Esophagus squamous epithelium (tissue), 5 donors: ENCODE results near the gene TMEM129. TPM values are rescaled to one million over a fixed set of nuclear protein-coding genes. Genes with fewer than 3 reads are reported as not detected.

Experiments
- DNase-seq: peaks from one replicate; lab custom pipeline; 2025; lab: John Stamatoyannopoulos, UW
- H3K27ac ChIP-seq, 4 donors: fragments of 200-600 bp; sonication (generic); one replicate each; pipeline ENCODE4 v1.5.1; 2016 to 2019; ENCODE audit warnings: mild to moderate bottlenecking in 1 of 4
- H3K27me3 ChIP-seq, 4 donors: fragments of 200-600 bp; sonication (generic); 1 replicate in 3 of 4; 2 replicates in 1 of 4; pipeline versions ENCODE4 v1.5.1 to v1.6.0; 2017 to 2021; ENCODE audit warnings: antibody characterized with exemption in 1 of 4
- H3K36me3 ChIP-seq, 3 donors: fragments of 200-600 bp; sonication (generic); one replicate each; pipeline ENCODE4 v1.5.1; 2016 to 2019
- H3K4me1 ChIP-seq, 3 donors: fragments of 200-600 bp; sonication (generic); one replicate each; pipeline ENCODE4 v1.5.1; 2017 to 2019
- H3K4me3 ChIP-seq, 4 donors: fragments of 200-600 bp; sonication (generic); 1 replicate in 3 of 4; 2 replicates in 1 of 4; pipeline ENCODE4 v1.5.1; 2016 to 2019; ENCODE audit warnings: mild to moderate bottlenecking in 2 of 4, moderate library complexity in 1 of 4
- H3K9me3 ChIP-seq, 3 donors: fragments of 200-600 bp; sonication (generic); one replicate each; pipeline ENCODE4 v1.5.1; 2016 to 2019
- POLR2A ChIP-seq, 4 donors: fragments of 450-650 bp; IDR thresholded peaks; one replicate each; pipeline ENCODE4 v1.6.1; 2017; ENCODE audit warnings: antibody characterized with exemption in 4 of 4, mild to moderate bottlenecking in 4 of 4, moderate library complexity in 3 of 4
- WGBS, 2 donors: methylation state at CpG; one replicate each; pipeline ENCODE4 v1.1.5; 2018; 5-methylcytosine and 5-hydroxymethylcytosine counted together
- intact Hi-C: fragments of 100-400 bp; cut with DNase I; formaldehyde crosslinking; loops from one replicate; pipeline ENCODE4 v1.15.0; 2022
- total RNA-seq, 4 donors: library from RNA; depleted of rRNA; stranded (reverse); fragments of >200 nt; gene quantifications; one replicate each; pipeline ENCODE4 v1.1.0, GENCODE V29; 2016
- TF ChIP-seq, protein P1 (sequence below), 6 experiments: fragments of 450-650 bp in 4 of 6; fragments of 200-600 bp in 2 of 6; sonication (generic) in 2 of 6; IDR thresholded peaks; one replicate each; pipeline ENCODE4 v1.5.1; 2016 to 2019; ENCODE audit warnings: antibody characterized with exemption in 6 of 6, mild to moderate bottlenecking in 4 of 6, moderate library complexity in 4 of 6
- donor health status: DM: yes; HTN: yes; CAD: no.

The TMEM129 gene
- total RNA-seq, 4 donors from 2014 or later: 30.4 to 47.5 (median 38.3) TPM

DNA sequence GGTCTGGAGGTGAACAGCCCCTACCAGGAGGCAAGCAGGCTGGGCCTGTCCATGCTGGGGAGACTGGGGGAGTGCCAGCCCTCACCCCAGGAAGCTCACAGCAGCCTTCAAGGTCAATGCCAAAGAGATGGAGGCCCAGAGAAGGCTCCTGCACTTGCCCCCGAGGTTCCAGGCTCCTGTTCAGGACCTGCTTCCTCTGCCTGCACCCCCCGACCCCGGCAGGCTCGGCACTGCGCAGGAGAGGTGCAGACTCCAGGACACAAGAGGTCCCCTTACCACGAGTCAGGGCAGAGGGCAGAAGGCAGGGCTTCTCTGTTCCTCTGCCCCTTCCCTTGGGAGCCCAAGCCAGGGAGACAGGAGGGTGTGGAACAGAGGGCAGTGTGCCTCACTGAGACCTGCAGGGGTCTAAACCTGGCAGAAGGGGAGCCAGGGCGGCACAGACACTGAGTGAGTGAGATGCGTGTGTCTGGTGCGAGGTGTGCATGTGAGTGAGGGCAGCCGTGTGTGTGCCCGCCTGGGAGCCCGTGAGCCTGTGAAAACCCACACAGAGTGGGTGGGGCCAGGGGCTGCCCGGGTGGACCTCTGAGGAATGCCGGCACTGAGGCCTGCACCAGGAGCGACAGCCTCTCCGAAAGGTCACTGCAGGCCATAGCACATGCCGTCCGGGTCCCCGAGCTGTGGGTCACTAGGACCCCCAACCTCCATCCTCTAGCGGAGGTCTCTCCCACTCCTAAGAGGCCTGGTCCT, 41.3 kb upstream of the TMEM129 start:
- TF ChIP-seq POLR2A (IDR thresholded peaks at IDR 0.05): no peak
- TF ChIP-seq, protein P1, sequence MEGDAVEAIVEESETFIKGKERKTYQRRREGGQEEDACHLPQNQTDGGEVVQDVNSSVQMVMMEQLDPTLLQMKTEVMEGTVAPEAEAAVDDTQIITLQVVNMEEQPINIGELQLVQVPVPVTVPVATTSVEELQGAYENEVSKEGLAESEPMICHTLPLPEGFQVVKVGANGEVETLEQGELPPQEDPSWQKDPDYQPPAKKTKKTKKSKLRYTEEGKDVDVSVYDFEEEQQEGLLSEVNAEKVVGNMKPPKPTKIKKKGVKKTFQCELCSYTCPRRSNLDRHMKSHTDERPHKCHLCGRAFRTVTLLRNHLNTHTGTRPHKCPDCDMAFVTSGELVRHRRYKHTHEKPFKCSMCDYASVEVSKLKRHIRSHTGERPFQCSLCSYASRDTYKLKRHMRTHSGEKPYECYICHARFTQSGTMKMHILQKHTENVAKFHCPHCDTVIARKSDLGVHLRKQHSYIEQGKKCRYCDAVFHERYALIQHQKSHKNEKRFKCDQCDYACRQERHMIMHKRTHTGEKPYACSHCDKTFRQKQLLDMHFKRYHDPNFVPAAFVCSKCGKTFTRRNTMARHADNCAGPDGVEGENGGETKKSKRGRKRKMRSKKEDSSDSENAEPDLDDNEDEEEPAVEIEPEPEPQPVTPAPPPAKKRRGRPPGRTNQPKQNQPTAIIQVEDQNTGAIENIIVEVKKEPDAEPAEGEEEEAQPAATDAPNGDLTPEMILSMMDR (IDR thresholded peaks at IDR 0.05): no peak
- intact Hi-C loops: no loop called here
- Histone ChIP-seq H3K36me3 (no peaks in the 10 kb centered on the region), H3K4me3 (no peak overlapping the region), H3K9me3 (no peaks in the 10 kb centered on the region), H3K4me1 (peaks cover 58 to 91% (median 61%) of the 10 kb centered on the region in 3 donors), H3K27me3 (peaks cover 0 to 43% (median 0%) of the 10 kb centered on the region in 4 donors), H3K27ac (peak overlapping the region in 2 of 4 donors; percentile 17 to 28)
- DNase-seq: no peak
- 59 to 84% methylated on average over 6 to 13 of the region's 20 CpGs for WGBS, 2 donors

DNA sequence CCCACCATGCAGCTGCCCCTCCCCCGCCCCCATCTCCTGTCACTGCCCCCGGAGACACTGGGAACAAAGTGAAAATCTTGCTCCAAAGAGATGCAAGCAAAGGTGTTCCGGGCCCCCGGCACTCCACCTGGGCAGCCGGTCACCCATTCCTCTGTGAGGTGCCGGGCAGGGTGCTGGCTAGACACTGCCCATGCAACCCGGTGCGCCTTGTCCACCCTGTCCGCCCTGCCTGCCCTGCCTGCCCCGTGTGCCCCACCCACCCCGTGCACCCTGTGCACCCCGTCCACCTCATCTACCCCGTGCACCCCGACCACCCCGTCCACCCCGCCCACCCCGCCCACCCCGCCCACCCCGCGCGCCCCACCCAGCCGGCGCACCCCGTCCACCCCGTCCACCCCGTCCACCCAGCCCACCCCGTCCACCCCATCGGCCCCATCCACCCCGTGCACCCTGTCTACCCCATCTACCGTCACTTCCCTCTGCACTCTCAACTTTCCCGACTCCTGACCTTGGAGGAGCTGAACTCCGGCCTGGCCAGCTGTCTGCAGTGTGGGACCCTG, 40.1 kb upstream of the TMEM129 start:
- Histone ChIP-seq H3K36me3 (no peaks in the 10 kb centered on the region), H3K27me3 (peaks cover 0 to 33% (median 0%) of the 10 kb centered on the region in 4 donors), H3K4me3 (peak overlapping the region in 3 of 4 donors; percentile 7 to 39 (median 16)), H3K9me3 (no peaks in the 10 kb centered on the region), H3K27ac (peak overlapping the region; percentile 84 to 94 (median 91)), H3K4me1 (peaks cover 58 to 92% (median 61%) of the 10 kb centered on the region in 3 donors)
- intact Hi-C loops: no loop called here
- 0% methylated on average over 2 of the region's 32 CpGs; no CpG with 5 or more reads in 1 of the 2 donors for WGBS, 2 donors
- no peak for DNase-seq
- no peak for TF ChIP-seq POLR2A (IDR thresholded peaks at IDR 0.05)
- TF ChIP-seq, protein P1 (IDR thresholded peaks at IDR 0.05): no peak

DNA sequence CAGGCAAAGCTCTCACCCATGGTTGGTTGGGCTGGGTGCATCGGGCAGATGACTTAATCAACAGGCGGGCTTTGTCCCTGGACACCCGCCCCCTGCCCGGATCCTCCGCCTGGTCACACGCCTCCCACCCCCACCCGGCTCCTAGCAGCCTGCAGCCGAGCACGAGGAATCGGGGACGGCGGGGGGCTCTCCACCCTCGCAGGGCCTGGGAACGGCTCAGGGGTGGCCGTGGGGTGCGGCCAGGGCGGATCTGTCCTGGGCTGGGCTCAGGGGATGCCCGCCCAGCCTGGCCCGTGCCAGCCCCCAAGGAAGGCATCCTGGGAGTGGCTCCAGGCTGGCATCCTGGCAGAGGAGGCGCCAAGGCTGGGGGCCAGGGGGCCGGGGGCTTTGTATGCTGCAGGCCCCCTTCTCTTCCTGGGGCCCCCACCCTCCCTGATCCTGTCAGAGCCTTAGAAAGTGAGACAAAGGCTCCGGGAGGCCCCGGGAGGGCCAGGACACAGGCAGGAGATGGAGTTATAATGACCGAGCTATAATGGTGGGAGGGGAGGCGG, 39.5 kb upstream of the TMEM129 start:
- Histone ChIP-seq H3K36me3 (no peaks in the 10 kb centered on the region), H3K4me3 (peak overlapping the region in 3 of 4 donors; percentile 7 to 39 (median 16)), H3K9me3 (no peaks in the 10 kb centered on the region), H3K4me1 (peaks cover 60 to 92% (median 60%) of the 10 kb centered on the region in 3 donors), H3K27ac (peak overlapping the region; percentile 84 to 94 (median 91)), H3K27me3 (peaks cover 0 to 27% (median 0%) of the 10 kb centered on the region in 4 donors)
- WGBS, 2 donors: 38% methylated on average over 4 of the region's 25 CpGs; no CpG with 5 or more reads in 1 of the 2 donors
- intact Hi-C loops: no loop called here
- TF ChIP-seq, protein P1 (IDR thresholded peaks at IDR 0.05): no peak
- no peak for TF ChIP-seq POLR2A (IDR thresholded peaks at IDR 0.05)
- DNase-seq: no peak

DNA sequence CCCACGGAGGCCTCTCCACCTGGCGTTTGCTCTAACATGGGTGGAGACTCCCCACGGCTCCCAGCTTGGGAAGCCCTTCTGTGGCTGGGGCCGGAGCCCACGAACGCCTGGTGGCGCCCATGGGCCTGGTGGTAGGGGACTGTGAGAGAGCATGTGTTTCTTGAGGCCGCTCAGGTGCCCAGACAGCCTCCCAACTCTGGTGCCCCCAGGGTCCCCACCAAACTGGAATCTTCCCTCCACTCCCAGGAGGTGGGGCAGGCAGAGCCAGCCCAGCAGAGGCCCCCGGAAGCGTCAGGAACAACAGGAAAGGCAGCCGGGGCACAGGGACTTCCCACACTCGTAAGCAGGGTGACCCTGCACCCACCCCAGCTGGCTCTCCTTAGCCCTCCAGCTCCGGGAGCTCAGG, 38.7 kb upstream of the TMEM129 start:
- Histone ChIP-seq H3K9me3 (no peaks in the 10 kb centered on the region), H3K27ac (peak overlapping the region; percentile 84 to 94 (median 91)), H3K36me3 (no peaks in the 10 kb centered on the region), H3K4me3 (peak overlapping the region in 1 of 4 donors; percentile 16), H3K27me3 (peaks cover 0 to 20% (median 0%) of the 10 kb centered on the region in 4 donors), H3K4me1 (peaks cover 67 to 96% (median 68%) of the 10 kb centered on the region in 3 donors)
- no peak for DNase-seq
- no peak for TF ChIP-seq POLR2A (IDR thresholded peaks at IDR 0.05)
- TF ChIP-seq, protein P1 (IDR thresholded peaks at IDR 0.05): peak in 1 of 6 experiments; percentile 0
- 33% methylated on average over 3 of the region's 13 CpGs; no CpG with 5 or more reads in 1 of the 2 donors for WGBS, 2 donors
- intact Hi-C loops: no loop called here
